Tibial artery (tissue), 4 donors: Measurements from ENCODE around the gene ZNF524.

Experiments used
- DNase-seq, 2 donors: peaks; one replicate each; pipeline ENCODE4 v3.0.0-alpha.2; 2019
- H3K27ac ChIP-seq, 2 donors: fragments of 200-600 bp; sonication (generic) in 1 of 2; 1 replicate in 1 of 2; 2 replicates in 1 of 2; pipeline ENCODE4 v1.5.1; 2018 to 2019; ENCODE audit warnings: mild to moderate bottlenecking in 1 of 2
- H3K27me3 ChIP-seq, 2 donors: fragments of 200-600 bp; sonication (generic) in 1 of 2; one replicate each; pipeline versions ENCODE4 v1.5.1 to v1.6.0; 2016 to 2019
- H3K36me3 ChIP-seq, 3 donors: fragments of 200-600 bp; sonication (generic) in 2 of 3; one replicate each; pipeline ENCODE4 v1.5.1; 2016 to 2019; ENCODE audit warnings: mild to moderate bottlenecking in 2 of 3
- H3K4me1 ChIP-seq, 4 donors: fragments of 200-600 bp; sonication (generic) in 2 of 4; 1 replicate in 3 of 4; 2 replicates in 1 of 4; pipeline ENCODE4 v1.5.1; 2016 to 2019
- H3K4me3 ChIP-seq, 2 donors: fragments of 200-600 bp; sonication (generic) in 1 of 2; 1 replicate in 1 of 2; 2 replicates in 1 of 2; pipeline ENCODE4 v1.5.1; 2018 to 2019; ENCODE audit warnings: mild to moderate bottlenecking in 2 of 2
- H3K9me3 ChIP-seq, 3 donors: fragments of 200-600 bp; sonication (generic) in 1 of 3; one replicate each; pipeline ENCODE4 v1.5.1; 2016 to 2019
- intact Hi-C: fragments of 100-400 bp; cut with DNase I; formaldehyde crosslinking; loops from one replicate; pipeline ENCODE4 v1.15.0; 2023; ENCODE audit warnings: low total_unique reads
- TF ChIP-seq, protein P1 (sequence below), 2 experiments: fragments of 200-600 bp in 1 of 2; fragments of 450-650 bp in 1 of 2; IDR thresholded peaks; one replicate each; pipeline ENCODE4 v1.5.1; 2017 to 2019; ENCODE audit warnings: antibody characterized with exemption in 2 of 2, mild to moderate bottlenecking in 1 of 2, moderate library complexity in 1 of 2

Gene ZNF524

DNA sequence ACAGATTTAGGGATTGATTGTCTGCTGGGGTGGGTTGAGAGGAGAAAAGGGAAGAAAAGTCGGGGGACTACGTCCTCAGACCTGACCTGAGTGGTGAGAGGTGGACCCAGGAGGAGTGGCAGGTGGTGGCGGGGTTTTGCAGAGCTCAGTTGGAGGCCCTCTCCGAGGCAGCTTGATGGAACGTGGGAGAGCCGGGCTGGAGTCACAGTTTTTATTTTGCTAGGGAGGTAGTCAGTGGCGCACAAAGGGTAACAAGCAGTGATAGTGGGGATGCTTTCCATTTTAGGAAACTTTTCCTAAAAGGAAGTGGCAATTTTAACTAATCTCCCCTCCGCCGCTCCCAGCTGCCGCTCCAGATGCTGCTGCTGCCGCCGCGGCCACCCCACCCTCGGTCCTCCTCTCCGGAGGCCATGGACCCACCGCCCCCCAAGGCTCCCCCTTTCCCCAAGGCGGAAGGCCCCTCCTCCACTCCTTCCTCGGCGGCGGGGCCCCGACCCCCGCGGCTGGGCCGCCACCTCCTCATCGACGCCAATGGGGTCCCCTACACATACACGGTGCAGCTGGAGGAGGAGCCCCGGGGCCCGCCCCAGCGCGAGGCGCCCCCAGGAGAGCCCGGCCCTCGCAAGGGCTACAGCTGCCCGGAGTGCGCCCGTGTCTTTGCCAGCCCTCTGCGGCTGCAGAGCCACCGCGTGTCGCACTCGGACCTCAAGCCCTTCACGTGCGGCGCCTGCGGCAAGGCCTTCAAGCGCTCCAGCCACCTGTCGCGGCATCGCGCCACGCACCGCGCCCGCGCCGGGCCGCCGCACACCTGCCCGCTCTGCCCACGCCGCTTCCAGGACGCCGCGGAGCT lies 42.3 kb downstream of the ZNF524 start:
- peak overlapping the region; percentile 92 to 95 for H3K27ac ChIP-seq
- peak overlapping the region; percentile 86 to 92 for H3K4me3 ChIP-seq
- no peaks in the 10 kb centered on the region for H3K27me3 ChIP-seq
- peaks cover 0 to 21% (median 10%) of the 10 kb centered on the region in 3 donors for H3K36me3 ChIP-seq
- TF ChIP-seq, protein P1, sequence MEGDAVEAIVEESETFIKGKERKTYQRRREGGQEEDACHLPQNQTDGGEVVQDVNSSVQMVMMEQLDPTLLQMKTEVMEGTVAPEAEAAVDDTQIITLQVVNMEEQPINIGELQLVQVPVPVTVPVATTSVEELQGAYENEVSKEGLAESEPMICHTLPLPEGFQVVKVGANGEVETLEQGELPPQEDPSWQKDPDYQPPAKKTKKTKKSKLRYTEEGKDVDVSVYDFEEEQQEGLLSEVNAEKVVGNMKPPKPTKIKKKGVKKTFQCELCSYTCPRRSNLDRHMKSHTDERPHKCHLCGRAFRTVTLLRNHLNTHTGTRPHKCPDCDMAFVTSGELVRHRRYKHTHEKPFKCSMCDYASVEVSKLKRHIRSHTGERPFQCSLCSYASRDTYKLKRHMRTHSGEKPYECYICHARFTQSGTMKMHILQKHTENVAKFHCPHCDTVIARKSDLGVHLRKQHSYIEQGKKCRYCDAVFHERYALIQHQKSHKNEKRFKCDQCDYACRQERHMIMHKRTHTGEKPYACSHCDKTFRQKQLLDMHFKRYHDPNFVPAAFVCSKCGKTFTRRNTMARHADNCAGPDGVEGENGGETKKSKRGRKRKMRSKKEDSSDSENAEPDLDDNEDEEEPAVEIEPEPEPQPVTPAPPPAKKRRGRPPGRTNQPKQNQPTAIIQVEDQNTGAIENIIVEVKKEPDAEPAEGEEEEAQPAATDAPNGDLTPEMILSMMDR (IDR thresholded peaks at IDR 0.05) = no peak
- intact Hi-C loops = no loop called here
- no peak for DNase-seq
- H3K4me1 ChIP-seq = peaks cover 0 to 77% (median 56%) of the 10 kb centered on the region in 4 donors
- H3K9me3 ChIP-seq = no peaks in the 10 kb centered on the region

DNA sequence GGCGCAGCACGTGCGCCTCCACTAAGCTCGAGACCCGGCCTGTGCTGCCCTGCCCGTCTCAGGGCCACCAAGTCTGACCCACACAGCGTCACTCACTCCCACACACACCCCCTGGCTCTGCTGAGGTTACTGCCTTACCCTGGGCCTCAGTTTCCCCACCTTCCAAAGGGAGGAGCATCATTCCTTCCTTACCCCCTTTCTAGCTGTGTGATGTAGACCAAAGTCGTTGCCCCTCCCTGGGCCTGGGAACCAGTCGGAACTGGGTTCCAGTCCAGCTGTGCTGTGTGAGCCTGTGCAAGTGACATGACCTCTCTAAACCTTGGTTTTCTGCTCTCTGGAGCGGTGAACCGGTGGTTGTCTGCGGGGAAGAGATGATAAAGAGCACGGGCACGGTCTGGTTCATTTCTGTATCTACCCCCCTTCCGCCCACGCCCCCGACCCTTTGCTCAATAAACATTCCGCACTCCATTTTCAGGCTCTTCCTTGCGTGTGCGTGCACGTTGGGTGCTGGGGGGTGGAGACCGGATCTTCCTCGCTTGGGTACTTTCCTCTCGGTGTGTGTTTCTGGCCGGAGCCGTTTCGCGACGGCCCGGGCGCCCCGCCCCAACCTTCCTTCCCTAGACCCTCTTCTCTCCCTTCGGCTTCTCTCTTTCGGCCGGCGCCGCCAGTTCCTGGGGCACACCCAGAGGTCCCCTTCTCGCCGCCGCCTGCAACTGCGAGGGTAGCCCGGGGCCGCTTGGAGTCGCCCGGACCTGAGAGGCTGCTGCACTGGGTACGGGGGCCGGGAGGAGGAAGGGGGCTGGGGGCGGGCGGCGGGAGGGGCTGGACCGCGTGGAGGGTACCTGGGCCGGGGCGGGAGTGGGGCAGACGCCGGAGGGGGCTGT lies 43.2 kb downstream of the ZNF524 start, which contains the start of gene ZNF581:
Gene ZNF581 (plus strand): TSS at position 647 of the 884 bp plus-strand sequence. CDS start 923 bp downstream, outside the sequence.
- Histone ChIP-seq H3K4me3 (peak within 1 kb of the TSS; percentile 86 to 92), H3K36me3 (peaks cover 0 to 18% (median 10%) of the 10 kb centered on the region in 3 donors), H3K27ac (peak within 1 kb of the TSS; percentile 92 to 95), H3K4me1 (peaks cover 0 to 77% (median 54%) of the 10 kb centered on the region in 4 donors), H3K27me3 (no peaks in the 10 kb centered on the region), H3K9me3 (no peaks in the 10 kb centered on the region)
- intact Hi-C loops = no loop called here
- DNase-seq = peak; percentile 75 to 86
- TF ChIP-seq, protein P1 (IDR thresholded peaks at IDR 0.05) = no peak

DNA sequence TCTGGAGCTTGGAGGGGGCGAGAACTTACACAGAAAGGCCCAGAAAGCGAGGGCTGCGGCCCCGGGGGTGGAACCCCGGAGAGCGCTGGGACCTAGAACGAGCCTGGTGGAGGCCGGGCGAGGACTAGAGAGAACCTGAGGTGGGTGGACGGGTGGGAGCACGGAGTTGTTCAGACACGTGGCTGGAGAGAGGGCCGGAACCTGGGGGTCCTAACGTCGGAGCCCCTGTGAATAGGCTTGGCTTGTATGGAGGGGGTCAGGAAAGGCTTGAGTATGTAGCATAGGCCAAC lies 43.7 kb downstream of the ZNF524 start:
- H3K27ac ChIP-seq = peak overlapping the region; percentile 92 to 95
- peaks cover 0 to 15% (median 10%) of the 10 kb centered on the region in 3 donors for H3K36me3 ChIP-seq
- intact Hi-C loops = no loop called here
- no peaks in the 10 kb centered on the region for H3K9me3 ChIP-seq
- peaks cover 0 to 79% (median 56%) of the 10 kb centered on the region in 4 donors for H3K4me1 ChIP-seq
- H3K27me3 ChIP-seq = no peaks in the 10 kb centered on the region
- DNase-seq = no peak
- TF ChIP-seq, protein P1 (IDR thresholded peaks at IDR 0.05) = no peak
- H3K4me3 ChIP-seq = peak overlapping the region; percentile 86 to 92

DNA sequence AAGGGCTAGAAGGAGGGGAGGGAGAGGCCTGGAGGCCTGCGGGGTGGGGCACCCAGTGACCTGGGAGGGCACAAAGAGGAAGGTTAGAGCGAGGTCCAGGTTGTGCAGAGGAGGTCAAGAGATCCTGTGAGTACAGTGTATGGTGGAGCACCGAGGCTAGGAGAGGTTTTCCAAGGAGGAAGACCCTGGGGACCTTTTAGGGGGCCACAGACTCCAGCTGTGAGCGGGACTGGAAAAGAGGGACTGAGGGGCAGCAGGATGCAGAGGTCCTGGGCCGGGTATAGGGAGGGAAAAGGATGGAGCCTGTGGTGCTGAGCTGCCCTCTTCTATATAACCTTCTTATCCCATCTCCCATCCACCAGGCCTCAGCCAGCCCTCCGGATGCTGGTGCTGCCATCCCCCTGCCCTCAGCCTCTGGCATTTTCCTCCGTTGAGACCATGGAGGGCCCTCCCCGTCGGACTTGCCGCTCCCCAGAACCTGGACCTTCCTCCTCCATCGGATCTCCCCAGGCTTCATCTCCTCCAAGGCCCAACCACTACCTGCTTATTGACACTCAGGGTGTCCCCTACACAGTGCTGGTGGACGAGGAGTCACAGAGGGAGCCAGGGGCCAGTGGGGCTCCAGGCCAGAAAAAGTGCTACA lies 44.2 kb downstream of the ZNF524 start:
- peaks cover 0 to 80% (median 57%) of the 10 kb centered on the region in 4 donors for H3K4me1 ChIP-seq
- no peaks in the 10 kb centered on the region for H3K27me3 ChIP-seq
- H3K27ac ChIP-seq = peak overlapping the region; percentile 92 to 95
- H3K9me3 ChIP-seq = no peaks in the 10 kb centered on the region
- H3K4me3 ChIP-seq = peak overlapping the region; percentile 86 to 92
- intact Hi-C loops = no loop called here
- no peak for DNase-seq
- TF ChIP-seq, protein P1 (IDR thresholded peaks at IDR 0.05) = no peak
- peaks cover 0 to 15% (median 10%) of the 10 kb centered on the region in 3 donors for H3K36me3 ChIP-seq

DNA sequence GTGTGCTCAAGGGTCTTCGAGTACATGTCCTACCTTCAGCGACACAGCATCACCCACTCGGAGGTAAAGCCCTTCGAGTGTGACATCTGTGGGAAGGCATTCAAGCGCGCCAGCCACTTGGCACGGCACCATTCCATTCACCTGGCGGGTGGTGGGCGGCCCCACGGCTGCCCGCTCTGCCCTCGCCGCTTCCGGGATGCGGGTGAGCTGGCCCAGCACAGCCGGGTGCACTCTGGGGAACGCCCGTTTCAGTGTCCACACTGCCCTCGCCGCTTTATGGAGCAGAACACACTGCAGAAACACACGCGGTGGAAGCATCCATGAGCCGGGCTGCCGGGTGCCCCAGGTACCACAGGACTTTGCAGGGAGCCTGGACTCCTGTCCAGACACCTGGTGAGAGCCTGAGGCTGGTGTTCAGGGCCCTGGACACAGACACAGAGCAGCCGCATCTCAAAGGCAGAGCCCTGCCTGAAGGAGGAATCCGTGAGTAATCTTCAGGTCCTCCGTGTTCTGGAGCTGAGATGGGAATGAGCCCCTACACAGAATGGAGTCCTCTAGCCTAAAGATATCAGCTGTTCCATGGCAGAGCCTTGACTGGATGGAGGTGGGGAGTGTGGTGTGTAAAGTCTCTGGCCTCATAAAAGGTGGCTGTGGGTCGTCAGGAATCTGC lies 44.9 kb downstream of the ZNF524 start:
- Histone ChIP-seq H3K4me3 (peak overlapping the region in 1 of 2 donors; percentile 92), H3K36me3 (peaks cover 0 to 15% (median 10%) of the 10 kb centered on the region in 3 donors), H3K4me1 (peaks cover 0 to 77% (median 53%) of the 10 kb centered on the region in 4 donors), H3K27me3 (no peaks in the 10 kb centered on the region), H3K27ac (no peak overlapping the region), H3K9me3 (no peaks in the 10 kb centered on the region)
- TF ChIP-seq, protein P1 (IDR thresholded peaks at IDR 0.05) = no peak
- no peak for DNase-seq
- intact Hi-C loops = no loop called here
